GM12878 (cell line): Measurements from ENCODE around the gene BTG4. TPM values are rescaled to one million over a fixed set of nuclear protein-coding genes. Genes with fewer than 3 reads are reported as not detected.

Experiments
- ATAC-seq: fragments of 200-7000 bp; cut with Tn5 transposase; 3 replicates; pipeline ENCODE4 v1.9.1; 2020; ENCODE audit warnings: mild to moderate bottlenecking, moderate library complexity
- BruUV-seq: library from RNA; stranded (reverse); fragments of 400-500 nt; replicated peaks from 2 replicates; lab custom pipeline; 2021; lab: Mats Ljungman, UMichigan
- CTCF ChIA-PET: fragments of 300-600 bp; sonication (Branson Sonifier 250); formaldehyde crosslinking; extraction: SDS; loops from one replicate; lab custom pipeline; 2021; ENCODE audit warnings: inconsistent platforms; lab: Yijun Ruan, JAX
- POLR2A ChIA-PET: fragments of 350-600 bp; formaldehyde crosslinking; extraction: SDS; loops from one replicate; lab custom pipeline; 2021; ENCODE audit warnings: inconsistent platforms; lab: Charles Lee
- RAD21 ChIA-PET: fragments of 300-600 bp; sonication (Branson Sonifier 250); formaldehyde crosslinking; loops from one replicate; lab custom pipeline; 2023; ENCODE audit warnings: antibody characterized with exemption; ENCODE audit not compliant: unreplicated experiment; lab: Charles Lee
- SMC1A ChIA-PET: fragments of 300-600 bp; sonication (Branson Sonifier 250); formaldehyde crosslinking; loops from one replicate; lab custom pipeline; 2023; ENCODE audit not compliant: unreplicated experiment, uncharacterized antibody; lab: Charles Lee
- DNase-seq: peaks from one replicate; pipeline ENCODE4 v3.0.0-alpha.2; 2011; ENCODE audit warnings: low read depth, low spot score
- FAIRE-seq: peaks from 3 replicates; lab custom pipeline; 2011; peaks lifted over from hg19 to GRCh38; lab: Jason Lieb, UNC
- H2AFZ ChIP-seq: 2 replicates; pipeline ENCODE4 v1.6.0; 2011; ENCODE audit warnings: low read depth, low read length, control low read depth; ENCODE audit not compliant: control insufficient read depth
- H3K27ac ChIP-seq: 2 replicates; pipeline ENCODE4 v1.5.1; 2011; ENCODE audit warnings: control low read depth; ENCODE audit not compliant: control insufficient read depth, insufficient read depth
- H3K27me3 ChIP-seq, 2 experiments: replicated peaks in 1 of 2; 2 replicates each; pipeline versions ENCODE4 v1.6.0 to v1.6.1; 2011; ENCODE audit warnings: low read length in 1 of 2; ENCODE audit not compliant: control insufficient read depth in 2 of 2, insufficient read depth in 2 of 2
- H3K36me3 ChIP-seq, 2 experiments: 2 replicates each; pipeline ENCODE4 v1.5.1; 2011; ENCODE audit warnings: low read length in 1 of 2; ENCODE audit not compliant: control insufficient read depth in 2 of 2, insufficient read depth in 2 of 2
- H3K4me1 ChIP-seq: 2 replicates; pipeline ENCODE4 v1.6.1; 2011; ENCODE audit warnings: mild to moderate bottlenecking, low read length, moderate library complexity, mixed read lengths; ENCODE audit not compliant: control insufficient read depth, insufficient read depth
- H3K4me2 ChIP-seq: 2 replicates; pipeline ENCODE4 v1.6.0; 2011; ENCODE audit warnings: control low read depth; ENCODE audit not compliant: control insufficient read depth, insufficient read depth
- H3K4me3 ChIP-seq: fragments of 200-600 bp; sonication (generic); 2 replicates; pipeline ENCODE4 v1.5.1; 2016
- H3K79me2 ChIP-seq: 2 replicates; pipeline ENCODE4 v1.6.0; 2011; ENCODE audit warnings: low read length; ENCODE audit not compliant: control insufficient read depth, insufficient read depth
- H3K9ac ChIP-seq: 2 replicates; pipeline ENCODE4 v1.8.0; 2011; ENCODE audit warnings: low read length, control low read depth, mixed read lengths; ENCODE audit not compliant: control insufficient read depth, insufficient read depth
- H3K9me3 ChIP-seq: replicated peaks from 3 replicates; pipeline ENCODE4 v1.5.1; 2011; ENCODE audit warnings: mild to moderate bottlenecking, low read length; ENCODE audit not compliant: control insufficient read depth, insufficient read depth
- H4K20me1 ChIP-seq: 2 replicates; pipeline ENCODE4 v1.6.0; 2011; ENCODE audit not compliant: control insufficient read depth, insufficient read depth
- CBX5 ChIP-seq: sonication (generic); IDR thresholded peaks from 2 replicates; pipeline ENCODE4 v1.6.1; 2016; ENCODE audit warnings: low read depth, moderate library complexity, mild to moderate bottlenecking, inconsistent platforms
- CTCF ChIP-seq, 3 experiments: IDR thresholded peaks in 2 of 3; conservative IDR thresholded peaks in 1 of 3; 2 replicates each; pipeline ENCODE4 v1.5.1; 2011; ENCODE audit warnings: low read depth in 3 of 3, low read length in 3 of 3, mild to moderate bottlenecking in 3 of 3, control low read depth in 2 of 3, moderate library complexity in 2 of 3, inconsistent platforms in 1 of 3, mixed read lengths in 1 of 3; ENCODE audit not compliant: control insufficient read depth in 2 of 3, insufficient read depth in 1 of 3; ENCODE audit errors: extremely low read depth in 1 of 3
- EED ChIP-seq: sonication (generic); IDR thresholded peaks from 2 replicates; pipeline ENCODE4 v1.6.1; 2016; ENCODE audit warnings: antibody characterized with exemption, low read depth
- KLF5 ChIP-seq: fragments of 450-650 bp; IDR thresholded peaks from 2 replicates; pipeline ENCODE4 v1.6.1; 2014; ENCODE audit warnings: mild to moderate bottlenecking; ENCODE audit not compliant: partially characterized antibody
- LARP7 ChIP-seq: fragments of 450-650 bp; IDR thresholded peaks from 2 replicates; pipeline ENCODE4 v1.6.1; 2017; ENCODE audit warnings: mild to moderate bottlenecking
- PML ChIP-seq: IDR thresholded peaks from 2 replicates; pipeline ENCODE4 v1.6.1; 2012; ENCODE audit warnings: low read length, inconsistent platforms
- POLR2A ChIP-seq: IDR thresholded peaks from 2 replicates; pipeline ENCODE4 v1.6.1; 2011; ENCODE audit warnings: low read depth, mild to moderate bottlenecking, low read length
- RCOR1 ChIP-seq: conservative IDR thresholded peaks from 2 replicates; pipeline ENCODE4 v1.6.1; 2012; ENCODE audit warnings: low read depth, low read length, improper control_type of control experiment
- SMAD1 ChIP-seq: fragments of 450-650 bp; IDR thresholded peaks from 2 replicates; pipeline ENCODE4 v1.6.1; 2018; ENCODE audit warnings: mild to moderate bottlenecking, low read depth; ENCODE audit not compliant: partially characterized antibody
- USF2 ChIP-seq: IDR thresholded peaks from 2 replicates; pipeline ENCODE4 v1.6.1; 2011; ENCODE audit warnings: low read depth, low read length, improper control_type of control experiment, borderline replicate concordance
- WGBS: methylation state at CpG from one replicate; pipeline ENCODE4 v1.1.6; 2016; ENCODE audit warnings: low lambda C conversion rate; ENCODE audit not compliant: insufficient replicate concordance, insufficient coverage; ENCODE audit errors: missing lambda C conversion rate; 5-methylcytosine and 5-hydroxymethylcytosine counted together
- in situ Hi-C: fragments of 300-500 bp; cut with MboI; formaldehyde crosslinking; loops from 9 replicates; pipeline ENCODE4 v1.14.3; 2018; ENCODE audit warnings: mixed read lengths
- intact Hi-C: fragments of 100-400 bp; cut with micrococcal nuclease; formaldehyde crosslinking; loops from one replicate; pipeline ENCODE4 v1.14.2; 2022; ENCODE audit not compliant: unreplicated experiment
- polyA plus RNA-seq, 11 experiments: library from polyadenylated mRNA; depleted of rRNA in 4 of 11; unstranded in 6 of 11; stranded (reverse) in 5 of 11; fragments of >200 nt; fragmentation: Nextera tagmentation in 4 of 11; fragmentation: Illumina TruSeq in 1 of 11; extraction: Ambion mirVana in 4 of 11; extraction: Trizol in 1 of 11; gene quantifications; 1 replicate in 1 of 11; 2 replicates in 10 of 11; pipeline versions ENCODE4 v1.2.1 to v1.2.3, GENCODE V29; 2011 to 2016; ENCODE audit warnings: inconsistent platforms in 2 of 11, missing spikeins in 2 of 11, low read depth in 1 of 11
- total RNA-seq, 4 experiments: library from RNA; depleted of rRNA in 3 of 4; stranded (reverse); fragments of >200 nt in 3 of 4; fragmentation: Illumina TruSeq in 1 of 4; extraction: Trizol in 1 of 4; gene quantifications; 2 replicates each; pipeline versions ENCODE4 v1.2.1 to v1.2.3, GENCODE V29; 2013 to 2021

The BTG4 gene
- total and polyA plus RNA-seq, 10 of the 15 experiments (the other 5 are each of a cell fraction or from before 2014, with no cell fraction given): 0.14 TPM; not detected in 9

DNA sequence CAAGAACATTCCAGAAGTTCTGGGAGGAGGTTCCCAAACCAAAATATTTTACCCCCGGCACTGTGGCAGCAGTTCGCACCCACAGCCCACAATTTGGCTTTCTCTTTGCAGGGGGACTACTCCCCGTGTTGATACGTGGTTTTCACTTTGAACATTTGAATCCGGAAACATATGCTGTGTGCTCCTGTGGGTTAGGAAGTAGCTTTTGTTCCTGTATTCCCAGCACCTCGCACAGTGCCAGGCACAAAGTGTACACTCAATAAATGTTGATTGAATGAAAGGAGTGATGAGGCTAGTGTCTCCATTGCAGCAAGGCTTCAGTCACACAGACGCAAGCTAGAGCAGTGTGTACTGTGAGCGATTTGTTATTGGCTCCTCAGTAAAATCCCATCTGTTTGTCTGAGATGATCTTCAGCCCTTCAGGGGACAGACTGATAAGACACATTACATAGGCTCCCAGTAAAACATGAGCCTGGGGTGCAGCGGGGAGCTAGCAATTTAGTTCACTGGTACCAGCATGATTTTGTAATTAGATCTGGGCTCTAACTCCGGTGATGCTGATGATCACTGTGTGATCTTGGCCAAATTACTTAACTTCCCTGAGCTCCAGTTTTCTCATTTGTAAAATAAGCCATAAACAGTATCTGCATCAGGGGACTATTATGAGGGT, 30.6 kb upstream of the BTG4 start:
- no peak for FAIRE-seq
- RAD21 ChIA-PET: interaction anchor here (1.2 kb wide), 1 partner anchor 10 kb away, joined by 4 read pairs; no protein-coding TSS in a partner anchor
- no peak overlapping the region for H3K9ac ChIP-seq
- no peaks in the 10 kb centered on the region; the same call in 1 of the 2 replicates for H4K20me1 ChIP-seq
- no peak for DNase-seq
- H3K36me3 ChIP-seq: no peaks in the 10 kb centered on the region
- no peak overlapping the region for H2AFZ ChIP-seq
- SMC1A ChIA-PET: interaction anchor here (1.5 kb wide), 1 partner anchor 36 kb away, joined by 3 read pairs; no protein-coding TSS in a partner anchor
- in situ Hi-C loops: no loop called here
- H3K9me3 ChIP-seq: no peaks in the 10 kb centered on the region; the same call in 2 of the 3 replicates
- POLR2A ChIA-PET: no interaction called here
- 50% methylated on average over 10 of the region's 10 CpGs for WGBS
- peaks cover 7 to 37% of the 10 kb centered on the region in 2 experiments for H3K27me3 ChIP-seq
- H3K27ac ChIP-seq: no peak overlapping the region
- BruUV-seq: no TSS peak
- ATAC-seq: no peak
- TF ChIP-seq USF2: no peak
- no peak for TF ChIP-seq POLR2A
- no peak for TF ChIP-seq CTCF (IDR thresholded peaks at IDR 0.05 in 2 of 3, conservative IDR thresholded peaks at IDR 0.05 in 1 of 3; ENCODE audit: control insufficient read depth in 2 of 3, extremely low read depth in 1 of 3, insufficient read depth in 1 of 3, low read depth in 3 of 3, low read length in 3 of 3)
- TF ChIP-seq PML: no peak
- TF ChIP-seq KLF5: no peak
- TF ChIP-seq LARP7: no peak
- TF ChIP-seq RCOR1: no peak
- TF ChIP-seq EED: no peak
- no peak for TF ChIP-seq CBX5
- TF ChIP-seq SMAD1: no peak
- intact Hi-C loops: no loop called here
- CTCF ChIA-PET: no interaction called here
- H3K4me1 ChIP-seq: peaks cover 3% of the 10 kb centered on the region; the same call in 1 of the 2 replicates
- H3K4me2 ChIP-seq: no peak overlapping the region
- no peaks in the 10 kb centered on the region for H3K79me2 ChIP-seq
- no peak overlapping the region for H3K4me3 ChIP-seq
